Mesenchymal stem cell (in vitro differentiated cells and primary cell): ENCODE measurements around the gene AFDN.

ENCODE experiments used
- DNase-seq: peaks from one replicate; pipeline ENCODE4 v3.0.0-alpha.2; 2013
- H2AFZ ChIP-seq: one replicate; pipeline ENCODE4 v1.6.1; 2013; ENCODE audit warnings: low read depth, mild to moderate bottlenecking, control low read depth, inconsistent platforms, low read length, moderate library complexity
- H2AK5ac ChIP-seq: 2 replicates; pipeline ENCODE4 v1.6.1; 2013; ENCODE audit warnings: low read length, moderate library complexity, mild to moderate bottlenecking, inconsistent platforms; ENCODE audit not compliant: severe bottlenecking
- H2BK120ac ChIP-seq: one replicate; pipeline ENCODE4 v1.6.1; 2013; ENCODE audit warnings: low read depth, mild to moderate bottlenecking, inconsistent platforms, low read length, moderate library complexity
- H2BK12ac ChIP-seq, 2 experiments: one replicate each; pipeline ENCODE4 v1.6.1; 2013; ENCODE audit warnings: inconsistent platforms in 2 of 2, low read length in 2 of 2, mild to moderate bottlenecking in 2 of 2, moderate library complexity in 2 of 2, control low read depth in 1 of 2
- H2BK15ac ChIP-seq: one replicate; pipeline ENCODE4 v1.6.1; 2013; ENCODE audit warnings: mild to moderate bottlenecking, low read depth, inconsistent platforms; ENCODE audit not compliant: poor library complexity, severe bottlenecking
- H2BK5ac ChIP-seq: 2 replicates; pipeline ENCODE4 v1.6.1; 2013; ENCODE audit warnings: low read depth, mild to moderate bottlenecking, low read length, control low read depth, inconsistent platforms; ENCODE audit not compliant: poor library complexity, severe bottlenecking
- H3K14ac ChIP-seq, 2 experiments: one replicate each; pipeline ENCODE4 v1.6.1; 2013; ENCODE audit warnings: inconsistent platforms in 2 of 2, low read length in 2 of 2, control low read depth in 1 of 2, mild to moderate bottlenecking in 1 of 2, moderate library complexity in 1 of 2
- H3K18ac ChIP-seq, 2 experiments: one replicate each; pipeline ENCODE4 v1.6.1; 2013; ENCODE audit warnings: inconsistent platforms in 2 of 2, low read length in 2 of 2, control low read depth in 1 of 2, low read depth in 1 of 2, mild to moderate bottlenecking in 1 of 2
- H3K23ac ChIP-seq, 2 experiments: one replicate each; pipeline ENCODE4 v1.6.1; 2013; ENCODE audit warnings: inconsistent platforms in 2 of 2, low read length in 2 of 2, mild to moderate bottlenecking in 2 of 2, moderate library complexity in 2 of 2, control low read depth in 1 of 2
- H3K27ac ChIP-seq: 2 replicates; pipeline ENCODE4 v1.5.1; 2013; ENCODE audit warnings: mild to moderate bottlenecking, moderate library complexity, low read length, control low read depth, inconsistent platforms; ENCODE audit not compliant: poor library complexity, severe bottlenecking
- H3K27me3 ChIP-seq, 2 experiments: 2 replicates each; pipeline versions ENCODE4 v1.6.1 to v1.7.0; 2013; ENCODE audit warnings: low read length in 2 of 2, mild to moderate bottlenecking in 2 of 2, moderate library complexity in 2 of 2, control low read depth in 1 of 2, inconsistent platforms in 1 of 2; ENCODE audit not compliant: control insufficient read depth in 1 of 2, insufficient read depth in 1 of 2
- H3K36me3 ChIP-seq, 2 experiments: 2 replicates each; pipeline versions ENCODE4 v1.6.1 to v1.7.0; 2013; ENCODE audit warnings: low read length in 2 of 2, control low read depth in 1 of 2, inconsistent platforms in 1 of 2, low read depth in 1 of 2, mild to moderate bottlenecking in 1 of 2; ENCODE audit not compliant: insufficient read depth in 2 of 2, control insufficient read depth in 1 of 2
- H3K4ac ChIP-seq, 2 experiments: one replicate each; pipeline ENCODE4 v1.6.1; 2013; ENCODE audit warnings: inconsistent platforms in 2 of 2, low read length in 2 of 2, mild to moderate bottlenecking in 2 of 2, moderate library complexity in 2 of 2, control low read depth in 1 of 2, low read depth in 1 of 2
- H3K4me1 ChIP-seq: 2 replicates; pipeline ENCODE4 v1.6.1; 2013; ENCODE audit warnings: low read depth, low read length, control low read depth; ENCODE audit not compliant: control insufficient read depth, insufficient read depth
- H3K4me2 ChIP-seq: 2 replicates; pipeline ENCODE4 v1.6.1; 2013; ENCODE audit warnings: low read length, mild to moderate bottlenecking, inconsistent platforms; ENCODE audit not compliant: poor library complexity, severe bottlenecking
- H3K4me3 ChIP-seq, 2 experiments: 2 replicates each; pipeline versions ENCODE4 v1.5.1 to v1.7.0; 2013; ENCODE audit warnings: low read length in 2 of 2, mild to moderate bottlenecking in 2 of 2, control low read depth in 1 of 2, low read depth in 1 of 2; ENCODE audit not compliant: insufficient read depth in 1 of 2
- H3K79me1 ChIP-seq: replicated peaks from 2 replicates; pipeline ENCODE4 v1.6.1; 2013; ENCODE audit warnings: mild to moderate bottlenecking, control low read depth, low read length, inconsistent platforms; ENCODE audit not compliant: poor library complexity, severe bottlenecking
- H3K9ac ChIP-seq: 2 replicates; pipeline ENCODE4 v1.7.0; 2013; ENCODE audit warnings: mild to moderate bottlenecking, low read length, moderate library complexity
- H3K9me3 ChIP-seq: 2 replicates; pipeline ENCODE4 v1.7.0; 2013; ENCODE audit warnings: mild to moderate bottlenecking, low read length; ENCODE audit not compliant: control insufficient read depth
- H4K8ac ChIP-seq: one replicate; pipeline ENCODE4 v1.6.1; 2013; ENCODE audit warnings: inconsistent platforms, mild to moderate bottlenecking, low read length, moderate library complexity
- H4K91ac ChIP-seq: one replicate; pipeline ENCODE4 v1.6.1; 2013; ENCODE audit warnings: mild to moderate bottlenecking, low read length, inconsistent platforms
- WGBS: methylation state at CpG from one replicate; pipeline ENCODE4 v1.1.7; 2013; ENCODE audit warnings: mixed read lengths; 5-methylcytosine and 5-hydroxymethylcytosine counted together

The AFDN gene

DNA sequence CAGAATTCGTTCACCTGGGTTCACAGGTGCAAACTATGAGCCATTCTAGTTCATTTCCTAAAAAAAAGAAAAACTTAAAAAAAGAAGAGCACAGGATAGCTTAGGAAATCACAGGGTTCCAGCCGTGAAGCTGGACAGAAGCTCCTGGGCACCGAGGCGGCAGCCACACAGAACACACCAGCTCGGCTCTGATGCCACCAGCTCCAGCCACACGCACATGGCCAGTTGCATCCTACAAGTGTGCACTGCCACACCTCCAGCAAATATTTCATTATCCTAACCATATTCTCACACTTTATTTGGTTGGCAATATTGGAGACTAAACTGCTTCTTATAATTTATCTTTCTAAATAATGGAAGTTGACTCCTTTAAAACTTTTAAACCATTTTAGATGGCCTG lies 26.2 kb upstream of the AFDN start:
- no peak for DNase-seq

GRCh38 chr6:167801263-167801662 lies 25.4 kb upstream of the AFDN start:
- no peak overlapping the region for H2BK5ac ChIP-seq
- H3K4me3 ChIP-seq, result no peak overlapping the region
- no peak for DNase-seq
- H3K4me1 ChIP-seq, result no peaks in the 10 kb centered on the region
- peak overlapping the region in 1 of 2 experiments; percentile 15 for H2BK12ac ChIP-seq
- WGBS, result 78% methylated on average over 1 of the region's 1 CpG
- H2BK120ac ChIP-seq, result no peak overlapping the region
- H3K14ac ChIP-seq, result no peak overlapping the region
- H4K8ac ChIP-seq, result no peak overlapping the region
- H3K4me2 ChIP-seq, result no peak overlapping the region
- H3K36me3 ChIP-seq, result no peaks in the 10 kb centered on the region
- no peak overlapping the region for H3K27ac ChIP-seq
- H4K91ac ChIP-seq, result no peak overlapping the region
- H2BK15ac ChIP-seq, result no peak overlapping the region
- peaks cover 4 to 43% of the 10 kb centered on the region in 2 experiments for H3K27me3 ChIP-seq
- H2AK5ac ChIP-seq, result no peak overlapping the region
- no peaks in the 10 kb centered on the region for H3K9me3 ChIP-seq
- H3K23ac ChIP-seq, result no peak overlapping the region
- H3K79me1 ChIP-seq, result no peaks in the 10 kb centered on the region
- no peak overlapping the region for H3K9ac ChIP-seq
- no peak overlapping the region for H2AFZ ChIP-seq
- no peak overlapping the region for H3K4ac ChIP-seq
- H3K18ac ChIP-seq, result no peak overlapping the region

More for the DNA sequence above, 26.2 kb upstream of the AFDN start:
- no peaks in the 10 kb centered on the region for H3K4me1 ChIP-seq
- no peak overlapping the region for H2AFZ ChIP-seq
- H3K4ac ChIP-seq, result no peak overlapping the region
- no peak overlapping the region for H4K91ac ChIP-seq
- no peak overlapping the region for H3K9ac ChIP-seq
- peaks cover 7 to 50% of the 10 kb centered on the region in 2 experiments for H3K27me3 ChIP-seq
- H3K18ac ChIP-seq, result no peak overlapping the region
- H3K27ac ChIP-seq, result no peak overlapping the region
- no peak overlapping the region for H2AK5ac ChIP-seq
- WGBS, result 74% methylated on average over 5 of the region's 6 CpGs
- no peaks in the 10 kb centered on the region for H3K36me3 ChIP-seq
- H2BK15ac ChIP-seq, result no peak overlapping the region
- no peak overlapping the region for H2BK12ac ChIP-seq
- no peak overlapping the region for H3K23ac ChIP-seq
- H3K14ac ChIP-seq, result no peak overlapping the region
- H3K4me3 ChIP-seq, result no peak overlapping the region
- no peak overlapping the region for H4K8ac ChIP-seq
- H3K4me2 ChIP-seq, result no peak overlapping the region
- no peaks in the 10 kb centered on the region for H3K79me1 ChIP-seq
- H2BK120ac ChIP-seq, result no peak overlapping the region
- H3K9me3 ChIP-seq, result no peaks in the 10 kb centered on the region
- no peak overlapping the region for H2BK5ac ChIP-seq

DNA sequence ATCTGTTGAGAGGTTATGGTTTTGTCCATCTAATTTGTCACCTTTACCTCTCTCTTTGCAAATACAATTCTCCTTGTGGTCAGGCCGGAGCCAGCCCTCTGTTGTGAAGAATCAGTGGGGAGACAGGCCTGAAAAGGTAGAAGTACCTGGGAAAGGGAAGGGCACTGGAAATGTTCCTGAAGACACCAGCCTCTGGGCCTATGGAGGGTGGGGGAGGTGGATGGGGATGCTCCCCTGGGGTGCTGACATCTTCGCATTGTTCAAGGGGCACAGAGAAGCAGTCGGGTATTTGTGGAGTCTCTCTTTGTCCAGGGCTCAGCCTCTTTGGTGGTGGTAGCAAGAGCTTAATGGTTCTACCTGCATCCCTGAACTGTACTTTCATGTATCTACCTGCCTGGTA lies 24.4 kb upstream of the AFDN start:
- Histone ChIP-seq H3K4me1 (no peaks in the 10 kb centered on the region), H2BK5ac (no peak overlapping the region), H2AFZ (no peak overlapping the region), H4K8ac (no peak overlapping the region), H4K91ac (no peak overlapping the region), H3K36me3 (no peaks in the 10 kb centered on the region), H3K9me3 (no peaks in the 10 kb centered on the region), H3K4me3 (no peak overlapping the region), H3K18ac (no peak overlapping the region), H3K4me2 (no peak overlapping the region), H3K27me3 (peaks cover 4 to 33% of the 10 kb centered on the region in 2 experiments), H3K9ac (no peak overlapping the region), H3K4ac (no peak overlapping the region), H2BK12ac (no peak overlapping the region), H2AK5ac (no peak overlapping the region), H3K14ac (no peak overlapping the region), H3K27ac (no peak overlapping the region), H2BK120ac (no peak overlapping the region), H3K79me1 (no peaks in the 10 kb centered on the region), H2BK15ac (no peak overlapping the region), H3K23ac (no peak overlapping the region)
- WGBS, result 96% methylated on average over 3 of the region's 3 CpGs
- DNase-seq, result no peak

DNA sequence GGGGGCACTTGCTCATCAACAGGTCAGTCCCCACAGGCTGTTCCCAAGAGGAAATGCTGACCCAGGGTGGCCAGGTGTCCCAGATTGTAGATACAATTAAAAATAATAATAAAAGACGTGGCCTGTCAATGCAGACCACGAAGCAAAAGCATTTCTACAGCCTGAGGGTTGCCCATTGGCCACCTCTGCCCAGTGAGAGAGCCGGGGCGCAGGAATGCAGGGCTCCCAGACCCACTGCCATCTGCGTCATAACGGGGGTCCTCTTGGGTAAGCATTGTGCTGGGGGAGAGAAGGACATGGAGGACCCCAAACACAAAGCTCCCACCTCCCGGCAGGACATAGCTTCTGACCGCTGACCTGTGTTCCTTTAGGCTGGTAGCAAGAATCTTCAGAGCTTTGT lies 22.9 kb upstream of the AFDN start:
- H2BK15ac ChIP-seq, result no peak overlapping the region
- no peak overlapping the region for H4K8ac ChIP-seq
- H2BK12ac ChIP-seq, result no peak overlapping the region
- 93% methylated on average over 8 of the region's 8 CpGs for WGBS
- peak overlapping the region in 1 of 2 experiments; percentile 21 for H3K18ac ChIP-seq
- H2AFZ ChIP-seq, result no peak overlapping the region
- no peak overlapping the region for H4K91ac ChIP-seq
- no peaks in the 10 kb centered on the region for H3K4me1 ChIP-seq
- no peak overlapping the region for H3K9ac ChIP-seq
- no peak for DNase-seq
- no peak overlapping the region for H3K14ac ChIP-seq
- H2BK5ac ChIP-seq, result no peak overlapping the region
- no peak overlapping the region for H3K4me3 ChIP-seq
- H3K4me2 ChIP-seq, result no peak overlapping the region
- H3K79me1 ChIP-seq, result no peaks in the 10 kb centered on the region
- no peak overlapping the region for H3K4ac ChIP-seq
- H3K9me3 ChIP-seq, result no peaks in the 10 kb centered on the region
- H2BK120ac ChIP-seq, result no peak overlapping the region
- H3K27ac ChIP-seq, result no peak overlapping the region
- peaks cover 4 to 26% of the 10 kb centered on the region in 2 experiments for H3K27me3 ChIP-seq
- H3K36me3 ChIP-seq, result no peaks in the 10 kb centered on the region
- no peak overlapping the region for H2AK5ac ChIP-seq
- H3K23ac ChIP-seq, result no peak overlapping the region
